K562 (cell line): ENCODE measurements around the gene ATE1. TPM values are rescaled to one million over a fixed set of nuclear protein-coding genes. Genes with fewer than 3 reads are reported as not detected.

Experiments used
- ATAC-seq: fragments of 200-7000 bp; cut with Tn5 transposase; 3 replicates; pipeline ENCODE4 v1.9.1; 2020; ENCODE audit warnings: moderate library complexity
- BruUV-seq: library from RNA; stranded (reverse); fragments of 400-500 nt; replicated peaks from 2 replicates; lab custom pipeline; 2021; lab: Mats Ljungman, UMichigan
- CTCF ChIA-PET: fragments of 300-600 bp; formaldehyde crosslinking; extraction: SDS; loops from one replicate; lab custom pipeline; 2021; ENCODE audit warnings: low intra/inter-chr PET ratio; lab: Yijun Ruan, JAX
- POLR2A ChIA-PET: fragments of 300-600, 350-650 bp; sonication (Branson Sonifier 250); formaldehyde crosslinking; extraction: SDS; loops from one replicate; lab custom pipeline; 2021; ENCODE audit warnings: antibody characterized with exemption, inconsistent platforms; lab: Yijun Ruan, JAX
- DNase-seq, 4 experiments: peaks; one replicate each; pipeline versions ENCODE4 v3.0.0 to v3.0.0-alpha.2; 2011 to 2018; ENCODE audit warnings: low spot score in 3 of 4, mixed read lengths in 3 of 4; ENCODE audit errors: extremely low read depth in 1 of 4
- FAIRE-seq: peaks from 2 replicates; lab custom pipeline; 2011; peaks lifted over from hg19 to GRCh38; lab: Jason Lieb, UNC
- H2AFZ ChIP-seq: 2 replicates; pipeline ENCODE4 v1.6.0; 2011; ENCODE audit warnings: low read depth, low read length, control low read depth, inconsistent platforms
- H3K27ac ChIP-seq: fragments of 200-600 bp; 3 replicates; pipeline ENCODE4 v1.8.0; 2011; ENCODE audit warnings: low read depth, mild to moderate bottlenecking, control low read depth, inconsistent platforms, low read length, moderate library complexity, mixed read lengths; ENCODE audit errors: extremely low read depth
- H3K27me3 ChIP-seq, 2 experiments: fragments of 300-600 bp in 1 of 2; 2 replicates in 1 of 2; 3 replicates in 1 of 2; pipeline versions ENCODE4 v1.6.0 to v1.8.0; 2011; ENCODE audit warnings: inconsistent platforms in 2 of 2, low read length in 2 of 2, mild to moderate bottlenecking in 1 of 2, mixed read lengths in 1 of 2, moderate library complexity in 1 of 2; ENCODE audit not compliant: control insufficient read depth in 2 of 2, insufficient read depth in 2 of 2
- H3K36me3 ChIP-seq: fragments of 300-600 bp; 3 replicates; pipeline ENCODE4 v1.8.0; 2011; ENCODE audit warnings: mild to moderate bottlenecking, low read length, inconsistent platforms; ENCODE audit not compliant: control insufficient read depth, insufficient read depth
- H3K4me1 ChIP-seq, 2 experiments: fragments of 200-600 bp in 1 of 2; replicated peaks in 1 of 2; 2 replicates in 1 of 2; 3 replicates in 1 of 2; pipeline versions ENCODE4 v1.5.1 to v1.8.0; 2011; ENCODE audit warnings: inconsistent platforms in 2 of 2, low read length in 2 of 2, mild to moderate bottlenecking in 1 of 2, mixed read lengths in 1 of 2, moderate library complexity in 1 of 2; ENCODE audit not compliant: control insufficient read depth in 2 of 2, insufficient read depth in 2 of 2
- H3K4me2 ChIP-seq: 2 replicates; pipeline ENCODE4 v1.6.1; 2011; ENCODE audit warnings: low read length, control low read depth, inconsistent platforms, mixed read lengths; ENCODE audit not compliant: insufficient read depth
- H3K4me3 ChIP-seq: fragments of 200-600 bp; sonication (generic), shearing (Covaris generic); 2 replicates; pipeline ENCODE4 v1.5.1; 2016; ENCODE audit warnings: control low read depth, inconsistent platforms
- H3K79me2 ChIP-seq: fragments of 200-600 bp; 3 replicates; pipeline ENCODE4 v1.8.0; 2011; ENCODE audit warnings: low read length, inconsistent platforms; ENCODE audit not compliant: control insufficient read depth, insufficient read depth
- H3K9ac ChIP-seq, 2 experiments: 2 replicates each; pipeline versions ENCODE4 v1.6.0 to v1.6.1; 2011; ENCODE audit warnings: low read depth in 2 of 2, low read length in 2 of 2, control low read depth in 1 of 2, inconsistent platforms in 1 of 2, mild to moderate bottlenecking in 1 of 2, mixed read lengths in 1 of 2; ENCODE audit not compliant: insufficient read depth in 1 of 2
- H3K9me1 ChIP-seq: one replicate; pipeline ENCODE4 v1.6.0; 2011; ENCODE audit warnings: inconsistent platforms, mild to moderate bottlenecking, low read length, moderate library complexity; ENCODE audit not compliant: control insufficient read depth, insufficient read depth
- H3K9me3 ChIP-seq: replicated peaks from 2 replicates; pipeline ENCODE4 v1.5.1; 2011; ENCODE audit warnings: low read depth, low read length, inconsistent platforms; ENCODE audit not compliant: control insufficient read depth, insufficient read depth
- H4K20me1 ChIP-seq: replicated peaks from 2 replicates; pipeline ENCODE4 v1.6.1; 2011; ENCODE audit warnings: low read length, inconsistent platforms, mixed read lengths; ENCODE audit not compliant: control insufficient read depth, insufficient read depth
- BRF2 ChIP-seq: IDR thresholded peaks from 3 replicates; pipeline ENCODE4 v1.6.1; 2011; ENCODE audit warnings: borderline replicate concordance, mild to moderate bottlenecking; ENCODE audit not compliant: insufficient read length, insufficient read depth
- KLF6 ChIP-seq: fragments of 250-450 bp; sonication (Bioruptor Pico); IDR thresholded peaks from 2 replicates; pipeline ENCODE4 v1.4.0; 2020; ENCODE audit warnings: mild to moderate bottlenecking, moderate library complexity, borderline replicate concordance
- PRDM10 ChIP-seq: fragments of 450-650 bp; IDR thresholded peaks from 2 replicates; pipeline ENCODE4 v1.6.1; 2018; ENCODE audit not compliant: partially characterized antibody
- TEAD4 ChIP-seq, 2 experiments: sonication (generic) in 1 of 2; formaldehyde crosslinking in 1 of 2; IDR thresholded peaks; 2 replicates each; pipeline versions ENCODE4 v1.6.1 to v1.8.0; 2012 to 2022; ENCODE audit warnings: borderline replicate concordance in 1 of 2, inconsistent platforms in 1 of 2, low read length in 1 of 2, mild to moderate bottlenecking in 1 of 2, missing genetic modification reagents in 1 of 2
- ZBTB12 ChIP-seq: fragments of 250-450 bp; sonication (Bioruptor Pico); IDR thresholded peaks from 2 replicates; pipeline ENCODE4 v1.4.0; 2020
- ZNF41 ChIP-seq: fragments of 250-450 bp; sonication (Bioruptor Pico); conservative IDR thresholded peaks from 2 replicates; pipeline ENCODE4 v1.4.0; 2020; ENCODE audit warnings: mild to moderate bottlenecking
- ZNF766 ChIP-seq: fragments of 200-800 bp; sonication (Bioruptor generic); conservative IDR thresholded peaks from 2 replicates; pipeline ENCODE4 v1.6.1; 2016; ENCODE audit warnings: missing genetic modification characterization, missing compliant biosample characterization
- WGBS: fragments of 100-300 bp; shearing (Covaris generic); methylation state at CpG from one replicate; pipeline ENCODE4 v1.1.6; 2016; ENCODE audit warnings: low coverage, mixed read lengths; ENCODE audit not compliant: insufficient coverage; ENCODE audit errors: missing lambda C conversion rate; 5-methylcytosine and 5-hydroxymethylcytosine counted together
- in situ Hi-C: fragments of 300-500 bp; cut with MboI; formaldehyde crosslinking; loops from 4 replicates; pipeline ENCODE4 v1.15.0; 2018; ENCODE audit warnings: inconsistent platforms, mixed read lengths
- intact Hi-C: fragments of 100-400 bp; cut with micrococcal nuclease; formaldehyde crosslinking; loops from 2 replicates; pipeline ENCODE4 v1.14.2; 2022
- polyA plus RNA-seq, 8 experiments: library from polyadenylated mRNA; depleted of rRNA in 4 of 8; stranded (reverse) in 5 of 8; unstranded in 3 of 8; fragments of >200 nt; fragmentation: Nextera tagmentation in 2 of 8; fragmentation: Illumina TruSeq in 1 of 8; extraction: Ambion mirVana in 2 of 8; extraction: Trizol in 1 of 8; gene quantifications; 2 replicates each; pipeline versions ENCODE4 v1.2.1 to v1.2.3, GENCODE V29; 2011 to 2014; ENCODE audit warnings: inconsistent platforms in 1 of 8, missing spikeins in 1 of 8
- total RNA-seq, 7 experiments: library from RNA; depleted of rRNA in 6 of 7; stranded (reverse); fragments of >200 nt in 6 of 7; fragmentation: Illumina TruSeq in 2 of 7; extraction: Trizol in 2 of 7; gene quantifications; 2 replicates each; pipeline versions ENCODE4 v1.2.1 to v1.2.3, GENCODE V29; 2011 to 2021; ENCODE audit warnings: low replicate concordance in 1 of 7
- TF ChIP-seq, protein P1 (sequence below): fragments of 450-650 bp; IDR thresholded peaks from 2 replicates; pipeline ENCODE4 v1.6.1; 2016; ENCODE audit warnings: borderline replicate concordance
- TF ChIP-seq, protein P2 (sequence below), 3 experiments: IDR thresholded peaks in 2 of 3; conservative IDR thresholded peaks in 1 of 3; 2 replicates each; pipeline ENCODE4 v1.5.1; 2011 to 2012; ENCODE audit warnings: low read length in 3 of 3, mild to moderate bottlenecking in 3 of 3, control low read depth in 2 of 3, improper control_type of control experiment in 1 of 3, inconsistent platforms in 1 of 3, low read depth in 1 of 3, mixed read lengths in 1 of 3, moderate library complexity in 1 of 3; ENCODE audit not compliant: insufficient read depth in 2 of 3
- TF ChIP-seq, protein P3 (sequence below): sonication (generic); formaldehyde crosslinking; IDR thresholded peaks from 2 replicates; pipeline ENCODE4 v1.9.0; 2022; ENCODE audit warnings: mild to moderate bottlenecking, missing genetic modification reagents

The ATE1 gene
- total and polyA plus RNA-seq, 9 of the 15 experiments (the other 6 are each of a cell fraction or from before 2014, with no cell fraction given): 3.0 to 14.2 (median 8.8) TPM

DNA sequence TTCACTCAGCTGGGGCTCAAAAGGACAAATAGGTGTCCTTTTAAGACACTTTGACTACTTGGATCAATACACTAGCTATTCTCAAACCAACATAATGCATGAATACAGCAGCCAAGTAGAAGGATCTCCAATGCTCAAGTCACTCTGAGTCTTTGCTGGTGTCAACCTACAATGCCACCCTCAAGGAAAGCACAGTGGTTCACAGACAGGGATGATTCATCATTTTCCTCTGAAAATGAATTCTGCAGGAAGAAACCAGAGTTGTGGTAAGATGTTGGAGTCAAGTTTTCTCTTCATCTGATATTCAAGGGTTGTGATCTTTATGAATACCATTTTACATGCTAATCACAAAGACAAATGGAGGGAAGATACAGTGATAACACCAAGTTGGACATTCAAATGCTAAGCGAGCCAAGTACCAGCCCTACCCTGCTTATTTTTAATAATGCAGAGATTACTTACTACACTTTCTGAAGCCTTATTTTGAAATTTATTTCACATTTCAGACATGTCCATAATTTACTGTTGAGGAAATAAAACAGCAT lies 186.5 kb downstream of the ATE1 start:
- no peak overlapping the region for H3K4me2 ChIP-seq
- no peak overlapping the region for H3K4me3 ChIP-seq
- DNase-seq: no peak
- H3K4me1 ChIP-seq: peaks cover 0 to 3% of the 10 kb centered on the region in 2 experiments; a peak in 3 of 5 replicates
- intact Hi-C loops (no loop called here), in situ Hi-C loops (no loop called here)
- no peak overlapping the region for H3K9ac ChIP-seq
- POLR2A ChIA-PET: no interaction called here
- H3K9me1 ChIP-seq: no peaks in the 10 kb centered on the region
- H3K9me3 ChIP-seq: no peaks in the 10 kb centered on the region
- no peak overlapping the region for H2AFZ ChIP-seq
- H3K36me3 ChIP-seq: no peaks in the 10 kb centered on the region
- no peaks in the 10 kb centered on the region for H4K20me1 ChIP-seq
- CTCF ChIA-PET: no interaction called here
- no peak for ATAC-seq
- no peaks in the 10 kb centered on the region for H3K79me2 ChIP-seq
- H3K27me3 ChIP-seq: no peaks in the 10 kb centered on the region; a peak in 3 of 5 replicates
- BruUV-seq: no TSS peak
- FAIRE-seq: no peak
- WGBS: 0% methylated on average over 1 of the region's 1 CpG
- H3K27ac ChIP-seq: no peak overlapping the region
- TF ChIP-seq PRDM10: no peak
- TF ChIP-seq ZNF41 (CRISPR knock-in tag): no peak
- TF ChIP-seq, protein P1, sequence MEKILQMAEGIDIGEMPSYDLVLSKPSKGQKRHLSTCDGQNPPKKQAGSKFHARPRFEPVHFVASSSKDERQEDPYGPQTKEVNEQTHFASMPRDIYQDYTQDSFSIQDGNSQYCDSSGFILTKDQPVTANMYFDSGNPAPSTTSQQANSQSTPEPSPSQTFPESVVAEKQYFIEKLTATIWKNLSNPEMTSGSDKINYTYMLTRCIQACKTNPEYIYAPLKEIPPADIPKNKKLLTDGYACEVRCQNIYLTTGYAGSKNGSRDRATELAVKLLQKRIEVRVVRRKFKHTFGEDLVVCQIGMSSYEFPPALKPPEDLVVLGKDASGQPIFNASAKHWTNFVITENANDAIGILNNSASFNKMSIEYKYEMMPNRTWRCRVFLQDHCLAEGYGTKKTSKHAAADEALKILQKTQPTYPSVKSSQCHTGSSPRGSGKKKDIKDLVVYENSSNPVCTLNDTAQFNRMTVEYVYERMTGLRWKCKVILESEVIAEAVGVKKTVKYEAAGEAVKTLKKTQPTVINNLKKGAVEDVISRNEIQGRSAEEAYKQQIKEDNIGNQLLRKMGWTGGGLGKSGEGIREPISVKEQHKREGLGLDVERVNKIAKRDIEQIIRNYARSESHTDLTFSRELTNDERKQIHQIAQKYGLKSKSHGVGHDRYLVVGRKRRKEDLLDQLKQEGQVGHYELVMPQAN: no peak
- TF ChIP-seq KLF6 (CRISPR knock-in tag): no peak
- TF ChIP-seq, protein P2, sequence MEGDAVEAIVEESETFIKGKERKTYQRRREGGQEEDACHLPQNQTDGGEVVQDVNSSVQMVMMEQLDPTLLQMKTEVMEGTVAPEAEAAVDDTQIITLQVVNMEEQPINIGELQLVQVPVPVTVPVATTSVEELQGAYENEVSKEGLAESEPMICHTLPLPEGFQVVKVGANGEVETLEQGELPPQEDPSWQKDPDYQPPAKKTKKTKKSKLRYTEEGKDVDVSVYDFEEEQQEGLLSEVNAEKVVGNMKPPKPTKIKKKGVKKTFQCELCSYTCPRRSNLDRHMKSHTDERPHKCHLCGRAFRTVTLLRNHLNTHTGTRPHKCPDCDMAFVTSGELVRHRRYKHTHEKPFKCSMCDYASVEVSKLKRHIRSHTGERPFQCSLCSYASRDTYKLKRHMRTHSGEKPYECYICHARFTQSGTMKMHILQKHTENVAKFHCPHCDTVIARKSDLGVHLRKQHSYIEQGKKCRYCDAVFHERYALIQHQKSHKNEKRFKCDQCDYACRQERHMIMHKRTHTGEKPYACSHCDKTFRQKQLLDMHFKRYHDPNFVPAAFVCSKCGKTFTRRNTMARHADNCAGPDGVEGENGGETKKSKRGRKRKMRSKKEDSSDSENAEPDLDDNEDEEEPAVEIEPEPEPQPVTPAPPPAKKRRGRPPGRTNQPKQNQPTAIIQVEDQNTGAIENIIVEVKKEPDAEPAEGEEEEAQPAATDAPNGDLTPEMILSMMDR (IDR thresholded peaks at IDR 0.05 in 2 of 3, conservative IDR thresholded peaks at IDR 0.05 in 1 of 3; ENCODE audit: insufficient read depth in 2 of 3, low read depth in 1 of 3, low read length in 3 of 3): no peak
- no peak for TF ChIP-seq ZNF766
- TF ChIP-seq, protein P3, sequence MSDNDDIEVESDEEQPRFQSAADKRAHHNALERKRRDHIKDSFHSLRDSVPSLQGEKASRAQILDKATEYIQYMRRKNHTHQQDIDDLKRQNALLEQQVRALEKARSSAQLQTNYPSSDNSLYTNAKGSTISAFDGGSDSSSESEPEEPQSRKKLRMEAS (CRISPR knock-in tag): no peak
- no peak for TF ChIP-seq TEAD4 (IDR thresholded peaks at IDR 0.05; ENCODE audit: low read length)
- no peak for TF ChIP-seq TEAD4 (CRISPR knock-in tag; IDR thresholded peaks at IDR 0.05; ENCODE audit: borderline replicate concordance)
- no peak for TF ChIP-seq BRF2
- no peak for TF ChIP-seq ZBTB12
